Liver (tissue), 3 donors: Measurements from ENCODE around the gene WDFY3.

Experiments
- ATF3 ChIP-seq: IDR thresholded peaks from 2 replicates; pipeline ENCODE4 v1.6.1; 2016; ENCODE audit warnings: antibody characterized with exemption
- CTCF ChIP-seq: fragments of 150-350 bp; IDR thresholded peaks from 2 replicates; pipeline ENCODE4 v1.5.1; 2017; ENCODE audit warnings: improper control_type of control experiment, low read depth, low read length; ENCODE audit not compliant: missing input control
- RXRA ChIP-seq, 2 donors: IDR thresholded peaks; 2 replicates each; pipeline ENCODE4 v1.6.1; 2017 to 2018; ENCODE audit warnings: antibody characterized with exemption in 2 of 2, mild to moderate bottlenecking in 1 of 2
- SP1 ChIP-seq: IDR thresholded peaks from 2 replicates; pipeline ENCODE4 v1.6.1; 2018; ENCODE audit warnings: antibody characterized with exemption, mild to moderate bottlenecking
- donor health status: healthy.
- donor health status: healthy.

GRCh38 chr4:84684361-84684760, 282.1 kb downstream of the WDFY3 start:
- TF ChIP-seq CTCF, result no peak
- TF ChIP-seq RXRA (IDR thresholded peaks at IDR 0.05), result no peak
- TF ChIP-seq SP1, result no peak
- TF ChIP-seq ATF3, result no peak
